GM12872 (cell line): ENCODE data around the gene CTXND1.

Experiments used
- CTCF ChIP-seq: IDR thresholded peaks from 3 replicates; pipeline ENCODE4 v1.5.1; 2011; ENCODE audit warnings: low read depth, mild to moderate bottlenecking, low read length, moderate library complexity; ENCODE audit not compliant: insufficient read depth

The CTXND1 gene

GRCh38 chr15:80183886-80184285, 68.1 kb downstream of the CTXND1 start:
- TF ChIP-seq CTCF, result peak; percentile 3; the same call in 1 of the 3 replicates

- TF ChIP-seq CTCF, result no peak
Observed at GRCh38 chr15:80183306-80183705, 68.7 kb downstream of the CTXND1 start.

DNA sequence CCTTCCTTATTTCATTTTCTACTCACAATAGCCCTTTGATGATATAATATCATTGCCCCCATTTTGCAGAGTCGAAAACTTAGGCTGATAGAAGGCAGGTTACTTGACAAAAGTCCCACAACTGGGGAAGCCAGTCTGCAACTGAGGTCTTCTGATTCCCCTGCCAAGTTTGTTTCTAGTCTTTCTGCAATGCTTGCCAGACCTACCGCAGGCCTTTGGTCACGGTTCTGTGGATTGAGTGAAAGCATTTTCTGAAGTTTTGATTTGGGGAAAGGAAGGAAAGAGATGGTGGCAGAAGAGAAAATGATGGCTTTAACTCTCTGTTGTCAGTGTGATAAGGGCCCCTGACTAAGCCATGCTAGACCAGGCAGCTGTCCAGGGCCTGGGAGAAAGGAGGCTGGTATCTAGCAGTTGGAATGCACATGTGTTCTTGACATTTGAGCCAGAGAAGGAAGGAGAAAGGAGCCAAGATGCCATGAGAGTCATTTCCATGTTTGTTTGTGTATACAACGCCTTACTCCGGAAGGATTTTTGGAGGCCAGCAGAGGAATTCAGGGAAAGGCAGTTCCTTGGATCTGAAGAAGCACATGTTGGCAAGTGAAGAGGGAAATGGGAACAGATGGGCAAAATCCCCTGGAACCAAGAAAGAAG, 69.3 kb downstream of the CTXND1 start:
- TF ChIP-seq CTCF, result no peak

GRCh38 chr15:80180986-80181385, 71.0 kb downstream of the CTXND1 start:
- no peak for TF ChIP-seq CTCF

GRCh38 chr15:80180468-80180867, 71.5 kb downstream of the CTXND1 start:
- TF ChIP-seq CTCF, result no peak

GRCh38 chr15:80179935-80180334, 72.1 kb downstream of the CTXND1 start:
- TF ChIP-seq CTCF, result no peak

- no peak for TF ChIP-seq CTCF
Observed at GRCh38 chr15:80179025-80179759, 72.8 kb downstream of the CTXND1 start.
